Mesenchymal stem cell (in vitro differentiated cells and primary cell): ENCODE data around the gene CETN1.

Experiments used
- DNase-seq: peaks from one replicate; pipeline ENCODE4 v3.0.0-alpha.2; 2013
- H2AFZ ChIP-seq: one replicate; pipeline ENCODE4 v1.6.1; 2013; ENCODE audit warnings: low read depth, mild to moderate bottlenecking, control low read depth, inconsistent platforms, low read length, moderate library complexity
- H2AK5ac ChIP-seq: 2 replicates; pipeline ENCODE4 v1.6.1; 2013; ENCODE audit warnings: low read length, moderate library complexity, mild to moderate bottlenecking, inconsistent platforms; ENCODE audit not compliant: severe bottlenecking
- H2BK120ac ChIP-seq: one replicate; pipeline ENCODE4 v1.6.1; 2013; ENCODE audit warnings: low read depth, mild to moderate bottlenecking, inconsistent platforms, low read length, moderate library complexity
- H2BK12ac ChIP-seq, 2 experiments: one replicate each; pipeline ENCODE4 v1.6.1; 2013; ENCODE audit warnings: inconsistent platforms in 2 of 2, low read length in 2 of 2, mild to moderate bottlenecking in 2 of 2, moderate library complexity in 2 of 2, control low read depth in 1 of 2
- H2BK15ac ChIP-seq: one replicate; pipeline ENCODE4 v1.6.1; 2013; ENCODE audit warnings: mild to moderate bottlenecking, low read depth, inconsistent platforms; ENCODE audit not compliant: poor library complexity, severe bottlenecking
- H2BK5ac ChIP-seq: 2 replicates; pipeline ENCODE4 v1.6.1; 2013; ENCODE audit warnings: low read depth, mild to moderate bottlenecking, low read length, control low read depth, inconsistent platforms; ENCODE audit not compliant: poor library complexity, severe bottlenecking
- H3K14ac ChIP-seq, 2 experiments: one replicate each; pipeline ENCODE4 v1.6.1; 2013; ENCODE audit warnings: inconsistent platforms in 2 of 2, low read length in 2 of 2, control low read depth in 1 of 2, mild to moderate bottlenecking in 1 of 2, moderate library complexity in 1 of 2
- H3K18ac ChIP-seq, 2 experiments: one replicate each; pipeline ENCODE4 v1.6.1; 2013; ENCODE audit warnings: inconsistent platforms in 2 of 2, low read length in 2 of 2, control low read depth in 1 of 2, low read depth in 1 of 2, mild to moderate bottlenecking in 1 of 2
- H3K23ac ChIP-seq, 2 experiments: one replicate each; pipeline ENCODE4 v1.6.1; 2013; ENCODE audit warnings: inconsistent platforms in 2 of 2, low read length in 2 of 2, mild to moderate bottlenecking in 2 of 2, moderate library complexity in 2 of 2, control low read depth in 1 of 2
- H3K27ac ChIP-seq: 2 replicates; pipeline ENCODE4 v1.5.1; 2013; ENCODE audit warnings: mild to moderate bottlenecking, moderate library complexity, low read length, control low read depth, inconsistent platforms; ENCODE audit not compliant: poor library complexity, severe bottlenecking
- H3K27me3 ChIP-seq, 2 experiments: 2 replicates each; pipeline versions ENCODE4 v1.6.1 to v1.7.0; 2013; ENCODE audit warnings: low read length in 2 of 2, mild to moderate bottlenecking in 2 of 2, moderate library complexity in 2 of 2, control low read depth in 1 of 2, inconsistent platforms in 1 of 2; ENCODE audit not compliant: control insufficient read depth in 1 of 2, insufficient read depth in 1 of 2
- H3K36me3 ChIP-seq, 2 experiments: 2 replicates each; pipeline versions ENCODE4 v1.6.1 to v1.7.0; 2013; ENCODE audit warnings: low read length in 2 of 2, control low read depth in 1 of 2, inconsistent platforms in 1 of 2, low read depth in 1 of 2, mild to moderate bottlenecking in 1 of 2; ENCODE audit not compliant: insufficient read depth in 2 of 2, control insufficient read depth in 1 of 2
- H3K4ac ChIP-seq, 2 experiments: one replicate each; pipeline ENCODE4 v1.6.1; 2013; ENCODE audit warnings: inconsistent platforms in 2 of 2, low read length in 2 of 2, mild to moderate bottlenecking in 2 of 2, moderate library complexity in 2 of 2, control low read depth in 1 of 2, low read depth in 1 of 2
- H3K4me1 ChIP-seq: 2 replicates; pipeline ENCODE4 v1.6.1; 2013; ENCODE audit warnings: low read depth, low read length, control low read depth; ENCODE audit not compliant: control insufficient read depth, insufficient read depth
- H3K4me2 ChIP-seq: 2 replicates; pipeline ENCODE4 v1.6.1; 2013; ENCODE audit warnings: low read length, mild to moderate bottlenecking, inconsistent platforms; ENCODE audit not compliant: poor library complexity, severe bottlenecking
- H3K4me3 ChIP-seq, 2 experiments: 2 replicates each; pipeline versions ENCODE4 v1.5.1 to v1.7.0; 2013; ENCODE audit warnings: low read length in 2 of 2, mild to moderate bottlenecking in 2 of 2, control low read depth in 1 of 2, low read depth in 1 of 2; ENCODE audit not compliant: insufficient read depth in 1 of 2
- H3K79me1 ChIP-seq: replicated peaks from 2 replicates; pipeline ENCODE4 v1.6.1; 2013; ENCODE audit warnings: mild to moderate bottlenecking, control low read depth, low read length, inconsistent platforms; ENCODE audit not compliant: poor library complexity, severe bottlenecking
- H3K9ac ChIP-seq: 2 replicates; pipeline ENCODE4 v1.7.0; 2013; ENCODE audit warnings: mild to moderate bottlenecking, low read length, moderate library complexity
- H3K9me3 ChIP-seq: 2 replicates; pipeline ENCODE4 v1.7.0; 2013; ENCODE audit warnings: mild to moderate bottlenecking, low read length; ENCODE audit not compliant: control insufficient read depth
- H4K8ac ChIP-seq: one replicate; pipeline ENCODE4 v1.6.1; 2013; ENCODE audit warnings: inconsistent platforms, mild to moderate bottlenecking, low read length, moderate library complexity
- H4K91ac ChIP-seq: one replicate; pipeline ENCODE4 v1.6.1; 2013; ENCODE audit warnings: mild to moderate bottlenecking, low read length, inconsistent platforms
- WGBS: methylation state at CpG from one replicate; pipeline ENCODE4 v1.1.7; 2013; ENCODE audit warnings: mixed read lengths; 5-methylcytosine and 5-hydroxymethylcytosine counted together

Gene CETN1

DNA sequence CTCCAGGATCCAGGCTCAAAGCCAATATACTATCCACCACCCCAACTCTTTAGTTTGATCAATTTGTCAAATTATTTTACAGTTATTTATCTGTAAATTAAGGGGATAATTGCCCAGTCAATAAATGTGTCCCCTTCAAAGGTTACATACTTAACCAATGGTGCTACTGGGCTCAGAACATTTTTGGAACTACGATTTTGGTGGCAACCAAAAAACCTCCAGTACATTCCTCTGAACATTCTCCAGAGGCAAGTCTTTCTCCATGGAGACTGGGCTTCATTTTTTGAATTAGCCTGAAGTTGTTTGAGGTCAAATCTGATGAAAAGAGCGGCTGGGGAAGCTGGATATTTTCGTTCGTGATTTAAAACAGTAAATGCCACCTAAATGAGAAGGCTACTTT is 14.9 kb downstream of the CETN1 start:
- peaks cover 6 to 31% of the 10 kb centered on the region in 2 experiments for H3K27me3 ChIP-seq

DNA sequence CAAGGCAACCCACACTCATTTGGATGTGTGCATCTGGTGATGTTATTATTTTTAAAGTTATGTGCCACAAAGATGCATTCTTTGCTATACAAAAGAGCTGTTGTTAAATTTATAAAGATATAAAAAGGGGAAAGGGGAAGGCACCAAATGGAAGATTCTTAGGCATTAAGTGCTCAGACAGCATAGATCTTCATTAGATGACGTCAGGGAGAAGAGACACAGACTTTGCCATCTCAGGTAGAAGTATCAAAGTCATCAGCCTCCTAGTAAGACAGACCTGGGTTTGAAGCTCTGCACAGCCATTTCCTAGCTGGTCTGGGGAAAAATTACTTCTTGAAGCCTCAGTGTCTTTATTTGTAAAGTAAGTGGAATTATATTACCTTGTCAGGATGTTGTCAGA is 15.4 kb downstream of the CETN1 start:
- H3K27me3 ChIP-seq = peaks cover 6 to 31% of the 10 kb centered on the region in 2 experiments

More for the DNA sequence above, 14.9 kb downstream of the CETN1 start:
- Histone ChIP-seq H3K4me2 (no peak overlapping the region), H2AFZ (no peak overlapping the region), H4K91ac (no peak overlapping the region), H3K36me3 (no peaks in the 10 kb centered on the region), H4K8ac (no peak overlapping the region), H2BK12ac (no peak overlapping the region), H3K23ac (no peak overlapping the region), H2BK5ac (no peak overlapping the region), H3K9me3 (peaks cover 6% of the 10 kb centered on the region), H3K4ac (no peak overlapping the region), H2AK5ac (no peak overlapping the region), H3K14ac (no peak overlapping the region), H3K79me1 (no peaks in the 10 kb centered on the region), H3K9ac (no peak overlapping the region), H3K18ac (no peak overlapping the region), H2BK15ac (no peak overlapping the region), H2BK120ac (no peak overlapping the region), H3K4me3 (no peak overlapping the region), H3K4me1 (peaks cover 8% of the 10 kb centered on the region), H3K27ac (no peak overlapping the region)
- no peak for DNase-seq
- 73% methylated on average over 4 of the region's 4 CpGs for WGBS

DNA sequence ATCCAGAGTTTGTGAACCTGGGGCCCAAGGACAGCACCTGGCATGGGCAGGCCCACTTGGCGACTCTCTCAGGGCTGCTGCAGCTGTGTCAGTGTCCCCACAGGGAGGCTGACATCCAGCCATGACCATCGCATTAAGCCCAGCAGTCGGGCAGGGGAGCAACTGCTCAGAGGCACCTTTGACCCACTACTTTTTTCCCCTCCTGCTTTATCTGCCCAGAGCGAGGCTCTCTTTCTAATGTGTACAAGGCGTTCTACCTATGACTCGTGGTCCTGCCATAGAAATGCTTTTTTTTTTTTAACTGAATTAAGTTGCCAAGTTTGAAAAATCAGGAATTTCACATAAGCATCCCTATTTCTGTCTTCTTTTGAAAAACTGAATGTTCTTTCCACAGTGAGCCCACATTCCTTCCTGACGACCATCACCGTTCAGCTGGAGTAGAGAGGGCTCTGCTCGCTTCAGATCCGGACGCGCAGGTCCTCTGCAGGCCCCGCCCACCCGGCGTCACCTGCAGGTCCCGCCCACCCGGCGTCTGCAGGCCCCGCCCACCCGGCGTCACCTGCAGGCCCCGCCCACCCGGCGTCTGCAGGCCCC is 16.2 kb downstream of the CETN1 start:
- Histone ChIP-seq H3K9me3 (no peaks in the 10 kb centered on the region), H2BK120ac (no peak overlapping the region), H3K27me3 (peaks cover 6 to 31% of the 10 kb centered on the region in 2 experiments), H2AFZ (no peak overlapping the region), H4K91ac (no peak overlapping the region), H3K4me3 (no peak overlapping the region), H3K9ac (no peak overlapping the region), H2AK5ac (no peak overlapping the region), H4K8ac (no peak overlapping the region), H3K4me2 (peak overlapping the region; percentile 63), H2BK5ac (no peak overlapping the region), H3K14ac (no peak overlapping the region), H2BK15ac (no peak overlapping the region), H3K18ac (no peak overlapping the region), H3K27ac (no peak overlapping the region), H3K36me3 (no peaks in the 10 kb centered on the region), H2BK12ac (no peak overlapping the region), H3K79me1 (no peaks in the 10 kb centered on the region), H3K4ac (no peak overlapping the region), H3K23ac (peak overlapping the region in 1 of 2 experiments; percentile 70), H3K4me1 (peaks cover 8% of the 10 kb centered on the region)
- 36% methylated on average over 19 of the region's 24 CpGs for WGBS
- DNase-seq = no peak

More for the DNA sequence above, 15.4 kb downstream of the CETN1 start:
- no peaks in the 10 kb centered on the region for H3K36me3 ChIP-seq
- no peak overlapping the region for H4K8ac ChIP-seq
- no peak for DNase-seq
- H3K4me1 ChIP-seq = peaks cover 8% of the 10 kb centered on the region
- no peak overlapping the region for H3K9ac ChIP-seq
- no peaks in the 10 kb centered on the region for H3K79me1 ChIP-seq
- H3K9me3 ChIP-seq = peaks cover under 1% of the 10 kb centered on the region
- H3K14ac ChIP-seq = no peak overlapping the region
- H3K4ac ChIP-seq = no peak overlapping the region
- no peak overlapping the region for H2BK120ac ChIP-seq
- H3K18ac ChIP-seq = no peak overlapping the region
- no peak overlapping the region for H3K4me2 ChIP-seq
- no peak overlapping the region for H3K23ac ChIP-seq
- H4K91ac ChIP-seq = no peak overlapping the region
- no peak overlapping the region for H2BK5ac ChIP-seq
- H2AFZ ChIP-seq = no peak overlapping the region
- 86% methylated on average over 1 of the region's 1 CpG for WGBS
- no peak overlapping the region for H2AK5ac ChIP-seq
- H3K27ac ChIP-seq = no peak overlapping the region
- no peak overlapping the region for H2BK12ac ChIP-seq
- H3K4me3 ChIP-seq = no peak overlapping the region
- no peak overlapping the region for H2BK15ac ChIP-seq

DNA sequence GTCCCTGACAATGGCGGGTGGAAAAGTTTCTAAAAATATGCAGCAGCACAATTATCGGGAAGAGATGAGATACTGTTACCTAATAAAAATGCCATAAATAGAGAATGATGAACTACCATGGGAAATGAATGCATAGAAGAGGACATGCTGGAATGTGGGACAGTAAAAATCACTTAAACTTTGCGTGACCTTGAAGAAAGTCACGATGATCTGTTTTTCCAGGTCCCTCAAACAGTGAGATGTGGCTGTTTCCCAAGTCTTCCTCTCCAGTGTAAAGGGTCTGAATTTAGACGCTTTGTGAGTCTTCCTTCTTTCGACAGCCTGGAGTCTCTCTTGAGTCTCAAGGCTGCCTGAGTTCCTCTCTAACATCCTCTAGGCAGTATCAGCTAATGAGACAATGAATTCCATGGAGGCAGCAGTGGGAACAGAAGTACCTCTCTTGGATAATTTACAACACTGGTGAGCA is 18.0 kb downstream of the CETN1 start:
- no peak overlapping the region for H3K27ac ChIP-seq
- DNase-seq = no peak
- H2BK15ac ChIP-seq = no peak overlapping the region
- H3K79me1 ChIP-seq = no peaks in the 10 kb centered on the region
- no peak overlapping the region for H2BK5ac ChIP-seq
- H3K4me2 ChIP-seq = no peak overlapping the region
- no peak overlapping the region for H4K8ac ChIP-seq
- no peak overlapping the region for H3K23ac ChIP-seq
- no peak overlapping the region for H3K4ac ChIP-seq
- H3K18ac ChIP-seq = no peak overlapping the region
- peaks cover 6 to 38% of the 10 kb centered on the region in 2 experiments for H3K27me3 ChIP-seq
- peaks cover 8% of the 10 kb centered on the region for H3K4me1 ChIP-seq
- no peak overlapping the region for H2BK120ac ChIP-seq
- no peak overlapping the region for H3K9ac ChIP-seq
- no peak overlapping the region for H2AFZ ChIP-seq
- no peak overlapping the region for H2AK5ac ChIP-seq
- H3K4me3 ChIP-seq = no peak overlapping the region
- H4K91ac ChIP-seq = no peak overlapping the region
- H3K36me3 ChIP-seq = no peaks in the 10 kb centered on the region
- no peak overlapping the region for H2BK12ac ChIP-seq
- no peak overlapping the region for H3K14ac ChIP-seq
- no peaks in the 10 kb centered on the region for H3K9me3 ChIP-seq
- WGBS = 81% methylated on average over 4 of the region's 6 CpGs
